Retina (tissue), 1 donor: ENCODE data around the gene CCDC142.
A peak's percentile ranks its signal among the peaks of the same experiment; 100 is the strongest.
"Not testable (repeated sequence)": the region's sequence is repeated elsewhere in the genome, so short reads cannot be mapped to it uniquely, and the experiment has no call there.

ENCODE experiments used
- DNase-seq: peaks from one replicate; pipeline ENCODE4 v3.0.0-alpha.2; 2016

The CCDC142 gene

GRCh38 chr2:74499267-74499939, 16.6 kb upstream of the CCDC142 start, which contains the start of gene LBX2:
LBX2 (minus strand) TSS chr2:74499603; CDS start chr2:74499537, 66 bp downstream.
- DNase-seq, result peak; percentile 62

GRCh38 chr2:74498500-74499266, 15.9 kb upstream of the CCDC142 start:
- peak; percentile 76 for DNase-seq

GRCh38 chr2:74497777-74498499, 15.1 kb upstream of the CCDC142 start:
- DNase-seq, result peak; percentile 60

- no peak for DNase-seq
Observed at GRCh38 chr2:74496997-74497776, 14.4 kb upstream of the CCDC142 start.

- DNase-seq, result no peak
Observed at GRCh38 chr2:74495440-74495839, 12.6 kb upstream of the CCDC142 start.

- no peak for DNase-seq
Observed at GRCh38 chr2:74493546-74493945, 10.7 kb upstream of the CCDC142 start.

GRCh38 chr2:74491648-74492544, 9.1 kb upstream of the CCDC142 start:
- DNase-seq, result no peak

- DNase-seq, result no peak
Observed at GRCh38 chr2:74489906-74490305, 7.1 kb upstream of the CCDC142 start.

GRCh38 chr2:74488643-74489481, 6.1 kb upstream of the CCDC142 start:
- DNase-seq, result no peak

GRCh38 chr2:74486141-74486540, 3.3 kb upstream of the CCDC142 start:
- DNase-seq, result no peak

GRCh38 chr2:74483675-74484164, 922 bp upstream of the CCDC142 start:
- DNase-seq, result not testable (repeated sequence)

- DNase-seq, result peak; percentile 27
Observed at GRCh38 chr2:74481961-74482800, 617 bp downstream of the CCDC142 start.

- DNase-seq, result no peak
Observed at GRCh38 chr2:74481431-74481830, 1.4 kb downstream of the CCDC142 start.

- DNase-seq, result no peak
Observed at GRCh38 chr2:74474899-74475298, 7.9 kb downstream of the CCDC142 start.

- DNase-seq, result no peak
Observed at GRCh38 chr2:74474481-74474880, 8.3 kb downstream of the CCDC142 start.

- DNase-seq, result no peak
Observed at GRCh38 chr2:74472945-74473258, 9.9 kb downstream of the CCDC142 start.

- peak; percentile 96 for DNase-seq
Observed at GRCh38 chr2:74472086-74472944, 10.5 kb downstream of the CCDC142 start, which contains the start of gene MRPL53. MRPL53 (minus strand) TSS chr2:74472680; CDS start chr2:74472660, 20 bp downstream.

GRCh38 chr2:74471332-74472065, 11.3 kb downstream of the CCDC142 start:
- peak; percentile 29 for DNase-seq
